Stimulated activated CD4-positive, alpha-beta T cell treated with anti-CD3 and anti-CD28 coated beads, TNF-alpha, amount 100 ng/mL, for 24 hours (primary cell): ENCODE results near the gene ACTL8.

Experiments
- DNase-seq, 3 experiments: peaks; one replicate each; pipeline ENCODE4 v3.0.0-alpha.2; 2020; ENCODE audit warnings: low read depth in 3 of 3

The ACTL8 gene

DNA sequence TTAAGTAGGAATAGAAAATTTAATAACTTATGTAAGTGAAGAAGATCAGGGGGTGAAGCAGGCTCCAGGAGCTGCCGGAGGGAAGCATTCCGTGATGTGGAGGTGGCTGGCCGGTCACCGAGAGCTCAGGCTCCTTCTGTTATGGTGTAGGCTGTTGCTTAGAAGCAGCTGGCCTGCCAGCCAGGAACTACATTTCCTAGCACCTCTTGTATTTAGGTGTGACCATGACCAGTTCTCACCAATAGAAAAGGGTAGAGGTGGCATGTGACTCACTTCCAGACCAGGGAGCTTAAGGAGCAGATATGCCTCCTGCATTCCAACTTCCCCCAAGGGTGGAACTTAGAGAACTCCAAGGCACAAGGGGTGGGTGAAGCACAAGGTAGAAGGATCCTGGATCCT lies 120.7 kb downstream of the ACTL8 start:
- no peak for DNase-seq
